Vagina (tissue), 2 donors: Measurements from ENCODE around the gene TRIM43B. TPM values are rescaled to one million over a fixed set of nuclear protein-coding genes. Genes with fewer than 3 reads are reported as not detected.
"Not testable (repeated sequence)": the region's sequence is repeated elsewhere in the genome, so short reads cannot be mapped to it uniquely, and the experiment has no call there.

Experiments used
- DNase-seq, 2 donors: peaks; one replicate each; pipeline ENCODE4 v3.0.0-alpha.2; 2017; ENCODE audit errors: extremely low spot score in 2 of 2
- H3K27ac ChIP-seq: fragments of 200-600 bp; sonication (generic); one replicate; pipeline ENCODE4 v1.5.1; 2019
- H3K27me3 ChIP-seq: fragments of 200-600 bp; sonication (generic); one replicate; pipeline ENCODE4 v1.5.1; 2019
- H3K36me3 ChIP-seq, 2 donors: fragments of 200-600 bp; sonication (generic); one replicate each; pipeline ENCODE4 v1.5.1; 2017 to 2019
- H3K4me1 ChIP-seq: fragments of 200-600 bp; sonication (generic); one replicate; pipeline ENCODE4 v1.5.1; 2019
- H3K4me3 ChIP-seq, 2 donors: fragments of 200-600 bp; sonication (generic); 1 replicate in 1 of 2; 2 replicates in 1 of 2; pipeline ENCODE4 v1.5.1; 2016 to 2019
- H3K9me3 ChIP-seq: fragments of 200-600 bp; sonication (generic); one replicate; pipeline ENCODE4 v1.5.1; 2019
- intact Hi-C: fragments of 100-400 bp; cut with DNase I; formaldehyde crosslinking; loops from one replicate; pipeline ENCODE4 v1.15.1; 2023
- total RNA-seq: library from RNA; depleted of rRNA; stranded (reverse); fragments of >200 nt; gene quantifications from one replicate; pipeline ENCODE4 v1.2.3, GENCODE V29; 2016

TRIM43B gene
- total RNA-seq, 1 donor from 2014 or later = not detected

DNA sequence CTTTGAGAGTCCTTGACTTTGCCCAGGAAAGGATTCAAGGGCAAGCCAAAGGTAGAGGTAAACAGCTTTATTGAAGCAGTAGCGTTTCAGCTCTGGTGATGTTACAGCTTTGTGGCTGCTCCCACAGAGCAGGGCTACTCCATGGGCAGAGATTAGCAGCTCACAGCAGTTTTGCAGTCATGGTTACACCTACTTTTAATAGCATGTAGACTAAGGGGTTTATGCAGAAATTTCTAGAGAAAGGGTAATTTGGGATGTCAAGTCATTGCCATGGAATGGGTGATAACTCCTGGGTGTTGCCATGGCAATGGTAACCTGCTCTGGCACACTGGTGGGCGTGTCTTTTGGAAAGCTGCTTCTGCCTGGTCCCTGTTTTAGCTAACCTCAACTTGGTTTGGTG lies 18.0 kb downstream of the TRIM43B start:
- H3K27ac ChIP-seq, H3K36me3 ChIP-seq, H3K9me3 ChIP-seq, intact Hi-C loops, H3K27me3 ChIP-seq, H3K4me1 ChIP-seq, DNase-seq, H3K4me3 ChIP-seq: not testable (repeated sequence)

DNA sequence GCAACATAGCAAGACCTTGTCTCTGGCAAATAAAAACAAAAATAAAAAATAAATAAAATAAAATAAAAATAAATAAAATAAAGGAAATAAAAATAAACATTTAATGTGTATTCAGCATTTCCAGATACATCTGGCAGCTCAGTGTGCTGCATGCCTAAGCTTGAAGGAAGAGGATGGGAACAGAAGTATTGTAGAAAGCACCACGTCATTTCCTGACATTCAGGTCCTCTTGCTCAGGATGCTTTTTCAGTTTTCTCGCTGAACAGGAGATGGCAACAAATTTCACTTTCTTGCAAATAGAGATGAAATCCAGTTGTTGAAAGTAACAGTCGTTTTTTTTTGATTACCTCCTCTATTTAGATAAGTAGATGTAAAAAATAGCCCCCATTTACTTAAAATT lies 21.3 kb downstream of the TRIM43B start:
- intact Hi-C loops = not testable (repeated sequence)

DNA sequence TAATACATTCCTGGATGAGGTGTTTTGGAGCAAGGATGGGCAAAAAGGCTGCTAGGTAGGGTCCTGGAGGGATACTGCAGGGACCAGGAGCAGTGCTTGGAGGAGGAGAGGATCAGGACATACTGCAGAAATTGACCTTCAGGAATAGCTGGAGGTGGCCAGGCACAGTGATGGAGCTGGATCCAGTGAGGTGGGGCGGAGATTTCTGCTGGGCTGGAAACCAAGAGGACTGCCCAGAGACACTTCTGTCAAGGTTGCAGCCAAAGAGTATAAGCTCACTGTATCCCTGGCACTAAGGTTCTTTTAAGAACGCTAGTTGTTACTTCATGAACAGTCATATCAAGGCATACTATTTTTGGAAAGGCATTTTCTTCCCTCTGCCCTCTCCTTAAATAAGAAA lies 39.2 kb downstream of the TRIM43B start:
- H3K27ac ChIP-seq, H3K4me3 ChIP-seq, H3K9me3 ChIP-seq, H3K27me3 ChIP-seq, H3K4me1 ChIP-seq, intact Hi-C loops, H3K36me3 ChIP-seq, DNase-seq: not testable (repeated sequence)

More for the DNA sequence above, 21.3 kb downstream of the TRIM43B start:
- not testable (repeated sequence) for H3K9me3 ChIP-seq, H3K4me1 ChIP-seq, DNase-seq, H3K36me3 ChIP-seq, H3K4me3 ChIP-seq, H3K27me3 ChIP-seq, H3K27ac ChIP-seq

DNA sequence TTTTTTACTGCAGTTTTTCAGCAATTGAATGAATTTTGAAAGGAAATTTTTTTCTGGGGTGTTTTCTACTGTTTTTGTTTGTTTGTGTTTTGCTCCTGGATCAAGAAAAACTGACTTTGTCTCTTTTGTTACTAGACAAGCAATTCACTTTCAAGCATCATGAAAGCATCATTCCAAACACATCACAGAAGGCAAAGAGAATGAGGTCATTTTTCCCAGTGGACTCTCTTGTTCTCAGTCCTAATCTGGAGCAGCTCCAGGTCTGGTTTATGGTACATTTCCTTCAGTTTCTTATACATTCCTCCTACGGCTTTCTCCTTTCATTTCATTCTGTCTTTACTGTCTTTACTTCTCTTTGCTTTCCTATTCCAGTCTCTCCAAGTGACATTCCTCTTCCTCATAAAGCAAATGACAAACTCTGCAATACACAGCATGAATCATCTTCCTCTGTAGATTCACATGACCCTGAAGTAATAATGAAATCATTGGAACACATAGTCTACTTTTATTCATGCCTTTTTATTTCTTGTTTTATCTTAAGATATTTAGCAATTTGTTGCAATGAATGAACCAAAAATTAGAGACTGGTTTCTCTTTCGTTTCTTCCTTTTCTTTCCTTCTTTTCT lies 42.0 kb downstream of the TRIM43B start:
- DNase-seq, H3K9me3 ChIP-seq, H3K27me3 ChIP-seq, H3K27ac ChIP-seq, H3K4me3 ChIP-seq, H3K4me1 ChIP-seq, H3K36me3 ChIP-seq, intact Hi-C loops: not testable (repeated sequence)

DNA sequence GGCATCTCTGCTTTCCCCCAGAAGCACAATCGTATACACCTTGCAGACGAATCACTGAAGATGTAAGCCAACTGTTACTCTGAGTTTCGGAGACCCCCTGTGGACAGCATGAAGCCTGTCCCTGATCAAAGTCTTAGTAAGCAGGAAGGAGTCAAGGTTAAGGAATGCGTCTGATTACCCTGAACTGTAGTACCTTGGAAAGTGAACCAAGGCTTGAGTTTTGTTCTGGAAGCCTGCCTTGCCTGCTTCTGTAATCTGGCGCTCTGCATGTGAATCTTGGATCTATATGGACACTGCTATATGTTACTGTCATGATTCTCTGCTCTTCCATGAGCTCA lies 48.7 kb downstream of the TRIM43B start:
- H3K4me3 ChIP-seq, DNase-seq, intact Hi-C loops, H3K36me3 ChIP-seq, H3K9me3 ChIP-seq, H3K4me1 ChIP-seq, H3K27ac ChIP-seq, H3K27me3 ChIP-seq: not testable (repeated sequence)

DNA sequence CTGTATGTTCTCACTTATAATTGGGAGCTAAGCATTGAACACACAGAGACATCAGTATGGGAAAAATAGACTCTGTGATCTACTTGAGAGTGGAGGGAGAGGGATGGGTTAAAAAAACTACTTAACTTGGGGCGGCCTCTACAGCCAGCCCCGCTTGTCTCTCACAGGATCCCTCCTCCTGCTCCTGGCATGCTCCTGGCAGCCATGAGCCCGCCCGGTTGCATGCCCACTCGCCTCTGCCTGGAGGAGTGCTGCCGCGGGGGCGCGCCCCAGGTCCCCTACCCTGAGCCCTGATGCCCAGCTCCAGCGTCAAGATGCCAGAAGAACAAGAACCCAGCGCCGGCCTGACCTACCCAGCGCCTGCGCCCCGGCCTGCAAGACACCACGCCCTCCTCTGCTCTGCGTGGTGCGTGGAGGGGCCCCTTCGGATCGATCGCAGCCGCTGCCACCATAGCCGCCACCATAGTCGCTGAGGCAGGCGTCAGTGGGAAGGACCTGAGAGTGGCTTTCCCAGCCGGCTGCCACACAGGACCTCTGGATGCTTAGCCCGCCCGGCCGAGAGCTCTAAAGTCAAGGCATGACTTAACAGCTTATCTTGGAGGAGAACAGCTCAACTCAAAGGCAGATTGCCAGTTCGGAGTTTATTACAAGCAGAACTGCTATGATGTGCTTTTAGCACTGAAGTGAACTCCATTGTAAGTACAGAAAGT lies 49.2 kb downstream of the TRIM43B start:
- intact Hi-C loops, DNase-seq: not testable (repeated sequence)

DNA sequence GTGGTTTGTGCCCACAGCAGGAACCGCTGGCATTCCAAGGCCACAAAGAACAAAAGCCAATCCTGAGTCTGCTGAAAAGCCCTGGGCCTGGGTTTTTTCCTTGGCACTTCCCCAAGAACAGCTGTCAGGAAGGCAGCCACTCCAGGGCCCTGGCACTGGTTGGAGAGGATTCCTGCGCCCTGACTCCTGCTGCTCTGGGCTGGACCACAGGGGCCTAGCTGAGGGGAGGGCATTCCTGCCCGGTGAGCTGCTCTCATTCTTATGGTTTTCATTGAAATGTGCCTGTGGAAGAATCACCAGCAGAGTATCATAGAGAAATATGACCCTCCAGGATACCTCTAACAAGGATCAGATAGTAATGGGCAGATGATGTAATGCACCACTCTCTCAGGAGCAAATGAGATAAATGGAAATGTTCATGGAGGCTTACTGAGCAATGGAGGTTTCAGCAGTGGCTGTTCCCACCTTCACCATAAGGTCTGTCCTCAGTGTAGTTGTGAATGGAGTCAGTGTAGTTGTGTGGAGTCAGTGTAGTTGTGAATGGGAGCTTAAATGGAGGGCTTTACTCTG lies 50.0 kb downstream of the TRIM43B start:
- DNase-seq, H3K27ac ChIP-seq, H3K27me3 ChIP-seq, H3K9me3 ChIP-seq, H3K4me1 ChIP-seq, intact Hi-C loops, H3K4me3 ChIP-seq, H3K36me3 ChIP-seq: not testable (repeated sequence)

More for the DNA sequence above, 49.2 kb downstream of the TRIM43B start:
- not testable (repeated sequence) for H3K9me3 ChIP-seq, H3K36me3 ChIP-seq, H3K27me3 ChIP-seq, H3K27ac ChIP-seq, H3K4me3 ChIP-seq, H3K4me1 ChIP-seq

DNA sequence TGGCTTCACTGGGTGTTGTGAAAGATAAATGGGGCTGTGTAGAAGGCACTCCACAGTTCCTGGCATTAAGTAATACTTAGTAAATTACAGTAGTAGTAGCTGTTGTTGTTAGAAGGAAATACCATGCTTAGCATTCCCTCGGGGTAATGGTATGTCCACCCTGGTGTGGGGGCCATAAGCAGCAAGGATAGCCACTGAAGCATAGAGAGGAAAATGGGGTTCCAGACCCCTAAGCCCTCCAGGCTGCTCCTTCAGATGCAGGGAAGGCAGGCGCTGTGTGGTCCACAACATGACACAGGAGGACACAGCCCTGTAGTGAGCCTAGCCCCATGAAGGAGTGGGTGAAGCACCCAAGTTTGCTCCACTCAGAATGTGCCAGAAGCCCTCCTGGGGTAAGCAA lies 50.6 kb downstream of the TRIM43B start:
- H3K27me3 ChIP-seq, H3K27ac ChIP-seq, H3K4me1 ChIP-seq, DNase-seq, H3K4me3 ChIP-seq, H3K36me3 ChIP-seq, intact Hi-C loops, H3K9me3 ChIP-seq: not testable (repeated sequence)

DNA sequence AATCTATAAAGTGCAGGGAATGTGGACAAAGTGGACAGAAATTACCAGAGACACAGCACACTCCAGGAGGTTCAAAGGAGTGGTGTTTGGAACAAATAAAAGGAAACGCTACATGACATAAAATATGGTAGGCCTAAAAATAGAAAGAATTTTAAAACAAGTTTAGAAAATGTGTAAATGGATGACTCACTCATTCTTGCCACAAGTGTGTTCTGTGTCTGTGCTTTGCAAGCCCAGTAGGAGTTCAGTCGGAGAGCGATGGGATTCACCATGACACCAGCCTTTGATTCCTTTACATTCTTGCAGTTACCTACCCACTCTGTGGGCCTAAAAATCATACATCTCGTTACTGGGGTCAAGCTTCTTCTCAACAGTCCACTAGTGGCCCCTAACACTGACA lies 51.2 kb downstream of the TRIM43B start:
- H3K36me3 ChIP-seq, DNase-seq, H3K4me1 ChIP-seq, H3K27ac ChIP-seq, H3K9me3 ChIP-seq, H3K27me3 ChIP-seq, H3K4me3 ChIP-seq, intact Hi-C loops: not testable (repeated sequence)

DNA sequence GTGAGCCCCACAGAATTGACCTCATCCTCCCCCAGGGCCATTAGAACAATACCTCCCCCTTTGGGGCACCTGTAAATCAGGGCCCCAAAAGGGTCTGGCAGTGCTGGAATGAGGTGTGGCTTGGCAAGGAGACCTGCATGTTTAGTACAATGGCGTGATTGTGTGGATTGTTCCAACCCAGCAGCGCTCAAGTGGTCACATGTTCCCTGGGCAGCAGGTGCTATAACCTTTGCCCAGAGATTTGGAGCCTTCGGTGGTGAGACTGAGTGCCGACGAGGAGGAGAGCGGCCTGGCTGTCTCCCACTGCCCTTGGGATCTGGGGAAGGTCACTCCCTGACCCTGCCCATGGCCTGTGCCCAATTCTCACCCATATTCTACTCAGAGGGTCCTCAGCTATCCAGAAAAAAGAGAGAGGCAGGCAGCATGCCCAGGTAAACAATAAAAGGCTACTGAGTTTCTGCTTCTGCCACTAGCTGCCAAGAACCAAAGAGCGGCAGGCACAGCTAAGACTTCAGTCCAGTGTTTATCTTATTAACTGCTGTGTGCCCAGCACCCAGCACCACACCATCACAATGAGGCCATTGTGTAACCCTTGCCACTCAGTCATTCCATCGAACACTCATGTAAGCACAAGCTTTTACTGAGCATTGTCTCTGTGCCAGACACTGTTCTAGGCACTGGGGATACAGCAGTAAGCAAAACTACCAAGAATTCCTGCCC lies 54.6 kb downstream of the TRIM43B start:
- intact Hi-C loops, H3K27ac ChIP-seq, H3K4me1 ChIP-seq, H3K36me3 ChIP-seq, DNase-seq, H3K4me3 ChIP-seq, H3K27me3 ChIP-seq, H3K9me3 ChIP-seq: not testable (repeated sequence)

DNA sequence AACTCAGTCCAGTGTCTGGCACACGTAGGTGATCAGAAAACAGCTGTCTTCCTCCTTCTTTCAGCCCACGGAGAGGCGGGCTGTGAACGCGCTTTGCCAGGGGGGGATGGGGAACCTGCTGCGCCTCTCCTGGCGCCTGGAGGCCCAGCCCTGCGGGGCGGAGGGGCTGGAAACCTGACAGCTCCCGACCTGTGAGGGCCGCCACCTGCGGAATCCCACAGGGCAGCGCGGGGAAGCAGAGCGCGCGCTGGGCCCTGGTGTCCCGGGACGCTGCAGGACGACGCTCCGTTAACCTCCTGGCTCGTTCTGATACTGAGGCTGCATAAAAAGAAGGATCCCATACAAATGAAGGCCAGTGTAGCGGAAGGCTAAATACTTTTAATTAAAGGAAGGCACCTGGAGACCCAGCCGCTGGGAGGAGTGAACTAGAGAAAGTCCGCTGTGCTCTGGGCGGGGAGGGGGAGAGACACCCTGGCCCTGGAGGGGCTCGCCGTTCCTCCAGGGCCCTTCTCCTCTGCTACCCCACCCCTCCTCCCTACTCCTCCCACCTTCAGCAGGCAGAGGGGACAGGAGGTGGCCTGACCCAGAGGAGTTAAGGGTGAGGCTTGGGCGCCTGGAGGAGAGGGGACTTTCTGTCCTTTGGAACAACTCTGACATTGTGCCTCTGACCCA lies 57.2 kb downstream of the TRIM43B start:
- DNase-seq, H3K4me3 ChIP-seq, intact Hi-C loops, H3K36me3 ChIP-seq, H3K27me3 ChIP-seq, H3K27ac ChIP-seq, H3K4me1 ChIP-seq, H3K9me3 ChIP-seq: not testable (repeated sequence)
